GM21390 (cell line): ENCODE data around the gene MUC5AC.
"Not testable (repeated sequence)": the region's sequence is repeated elsewhere in the genome, so short reads cannot be mapped to it uniquely, and the experiment has no call there.

Source experiments
- ATAC-seq: cut with Tn5 transposase; IDR thresholded peaks from one replicate; pipeline ENCODE4 v1.9.1; 2021; ENCODE audit not compliant: unreplicated experiment

Gene MUC5AC

DNA sequence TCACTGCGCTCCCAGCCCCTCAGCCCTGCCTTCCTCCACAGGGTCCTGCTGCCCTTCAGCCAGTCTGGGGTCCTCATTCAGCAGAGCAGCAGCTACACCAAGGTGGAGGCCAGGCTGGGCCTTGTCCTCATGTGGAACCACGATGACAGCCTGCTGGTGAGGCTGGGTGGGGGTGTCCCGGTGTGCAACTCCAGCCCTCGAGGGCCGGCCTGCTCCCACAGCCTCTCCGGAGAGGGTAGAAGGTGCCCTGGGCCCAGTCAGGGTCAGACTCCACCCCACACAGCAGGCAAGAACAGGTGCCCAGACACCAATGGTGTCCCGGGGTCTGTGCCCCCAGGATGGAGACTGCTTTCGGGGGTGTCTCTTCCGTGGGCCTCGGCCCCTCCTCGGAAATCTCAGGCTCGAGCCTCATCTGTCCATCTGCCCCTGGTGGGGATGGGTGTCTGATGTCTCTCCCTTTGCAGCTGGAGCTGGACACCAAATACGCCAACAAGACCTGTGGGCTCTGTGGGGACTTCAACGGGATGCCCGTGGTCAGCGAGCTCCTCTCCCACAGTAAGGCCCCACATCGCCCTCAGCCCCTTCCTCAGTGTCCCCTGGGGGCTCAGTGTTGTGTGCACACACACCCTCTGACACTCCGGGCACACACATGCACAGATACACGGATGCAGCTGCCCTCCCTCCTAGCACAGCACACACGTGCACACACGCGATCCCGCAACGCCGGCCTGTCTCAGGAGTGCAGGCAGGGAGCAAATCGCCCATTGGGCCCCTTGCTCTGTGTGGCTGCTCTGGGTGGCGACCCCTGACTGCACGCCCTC lies 4.9 kb downstream of the MUC5AC start:
- no peak for ATAC-seq

DNA sequence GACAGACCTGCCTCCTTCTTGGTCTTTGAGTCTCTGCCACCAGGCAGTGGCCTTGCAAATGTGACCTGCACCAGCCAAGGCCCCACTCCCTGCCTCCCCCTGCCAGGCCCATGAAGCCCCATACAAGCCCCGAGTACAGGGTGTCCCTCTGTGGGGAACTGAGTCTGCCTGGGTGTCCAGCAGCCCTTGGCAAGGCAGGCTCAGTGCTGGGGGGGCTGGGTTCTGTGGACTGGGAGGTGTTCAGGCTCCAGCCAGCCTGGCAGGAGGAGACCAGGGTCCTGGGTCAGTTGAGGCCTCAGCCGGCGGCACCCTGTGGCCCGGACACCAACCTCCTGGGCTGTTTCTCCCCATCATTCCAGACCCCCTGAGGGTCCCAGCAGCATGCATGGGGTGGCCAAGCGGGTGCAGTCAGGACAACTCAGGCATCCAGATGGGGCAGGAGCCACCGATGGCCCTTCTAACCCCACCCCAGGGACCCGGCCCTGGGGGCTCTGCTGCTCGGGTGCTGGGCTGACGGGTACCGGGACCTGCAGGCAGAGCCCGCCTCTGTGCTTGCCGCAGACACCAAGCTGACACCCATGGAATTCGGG lies 5.7 kb downstream of the MUC5AC start:
- no peak for ATAC-seq

DNA sequence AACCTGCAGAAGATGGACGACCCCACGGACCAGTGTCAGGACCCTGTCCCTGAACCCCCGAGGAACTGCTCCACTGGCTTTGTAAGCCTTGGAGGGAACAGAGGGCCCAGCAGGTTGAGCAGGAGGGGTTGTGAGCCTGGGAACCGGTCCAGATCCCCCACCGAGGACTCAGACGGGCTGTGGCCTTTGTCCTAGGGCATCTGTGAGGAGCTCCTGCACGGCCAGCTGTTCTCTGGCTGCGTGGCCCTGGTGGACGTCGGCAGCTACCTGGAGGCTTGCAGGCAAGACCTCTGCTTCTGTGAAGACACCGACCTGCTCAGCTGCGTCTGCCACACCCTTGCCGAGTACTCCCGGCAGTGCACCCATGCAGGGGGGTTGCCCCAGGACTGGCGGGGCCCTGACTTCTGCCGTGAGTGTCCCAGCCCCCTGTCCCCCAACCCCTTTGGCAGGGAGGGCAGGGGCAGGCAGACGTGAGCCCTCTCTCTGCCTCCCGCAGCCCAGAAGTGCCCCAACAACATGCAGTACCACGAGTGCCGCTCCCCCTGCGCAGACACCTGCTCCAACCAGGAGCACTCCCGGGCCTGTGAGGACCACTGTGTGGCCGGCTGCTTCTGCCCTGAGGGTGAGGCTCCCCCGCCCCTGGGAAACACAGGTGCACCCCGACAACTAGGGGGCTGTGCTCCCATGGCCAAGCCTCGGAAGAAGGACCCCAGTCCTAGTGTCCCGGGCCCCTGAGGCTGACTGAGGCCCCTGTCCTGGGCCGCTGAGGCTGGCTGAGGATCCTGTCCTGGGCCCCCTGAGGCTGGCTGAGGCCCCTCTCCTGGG lies 6.4 kb downstream of the MUC5AC start:
- ATAC-seq = no peak

DNA sequence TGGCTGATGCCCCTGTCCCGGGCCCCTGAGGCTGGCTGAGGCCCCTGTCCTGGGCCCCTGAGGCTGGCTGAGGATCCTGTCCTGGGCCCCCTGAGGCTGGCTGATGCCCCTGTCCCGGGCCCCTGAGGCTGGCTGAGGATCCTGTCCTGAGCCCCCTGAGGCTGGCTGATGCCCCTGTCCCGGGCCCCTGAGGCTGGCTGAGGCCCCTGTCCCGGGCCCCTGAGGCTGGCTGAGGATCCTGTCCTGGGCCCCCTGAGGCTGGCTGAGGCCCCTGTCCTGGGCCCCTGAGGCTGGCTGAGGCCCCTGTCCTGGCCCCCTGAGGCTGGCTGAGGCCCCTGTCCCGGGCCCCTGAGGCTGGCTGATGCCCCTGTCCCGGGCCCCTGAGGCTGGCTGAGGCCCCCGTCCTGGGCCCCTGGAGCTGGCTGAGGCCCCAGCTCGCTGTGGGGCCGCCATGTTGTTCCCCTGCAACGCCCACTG lies 7.1 kb downstream of the MUC5AC start:
- ATAC-seq = not testable (repeated sequence)

DNA sequence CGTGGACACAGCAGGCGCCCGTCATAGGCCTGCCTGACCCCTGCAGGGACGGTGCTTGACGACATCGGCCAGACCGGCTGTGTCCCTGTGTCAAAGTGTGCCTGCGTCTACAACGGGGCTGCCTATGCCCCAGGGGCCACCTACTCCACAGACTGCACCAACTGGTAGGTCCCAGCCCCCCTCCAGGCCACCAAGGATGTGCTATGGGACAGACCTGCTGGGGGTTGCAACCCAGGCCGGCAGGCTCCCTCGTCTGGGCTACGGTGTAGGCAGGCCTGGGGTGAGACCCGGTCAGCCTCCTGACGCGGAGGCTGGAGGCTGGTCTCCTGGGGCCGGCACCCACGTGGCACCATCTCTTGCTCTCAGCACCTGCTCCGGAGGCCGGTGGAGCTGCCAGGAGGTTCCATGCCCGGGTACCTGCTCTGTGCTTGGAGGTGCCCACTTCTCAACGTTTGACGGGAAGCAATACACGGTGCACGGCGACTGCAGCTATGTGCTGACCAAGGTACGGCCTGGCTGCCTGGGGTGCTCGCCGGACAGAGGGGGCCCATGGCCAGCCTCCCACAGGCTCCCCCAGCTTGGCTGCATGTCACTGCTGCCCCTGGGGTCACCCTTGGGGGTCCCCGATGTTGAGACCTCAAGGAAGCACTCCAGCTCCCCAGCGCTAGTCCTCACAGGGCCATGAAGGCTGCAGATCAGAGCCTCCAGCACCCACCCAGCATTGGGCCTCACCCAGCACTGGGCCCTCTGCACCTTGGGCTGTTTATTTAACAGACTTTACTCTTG lies 7.7 kb downstream of the MUC5AC start:
- ATAC-seq = no peak

DNA sequence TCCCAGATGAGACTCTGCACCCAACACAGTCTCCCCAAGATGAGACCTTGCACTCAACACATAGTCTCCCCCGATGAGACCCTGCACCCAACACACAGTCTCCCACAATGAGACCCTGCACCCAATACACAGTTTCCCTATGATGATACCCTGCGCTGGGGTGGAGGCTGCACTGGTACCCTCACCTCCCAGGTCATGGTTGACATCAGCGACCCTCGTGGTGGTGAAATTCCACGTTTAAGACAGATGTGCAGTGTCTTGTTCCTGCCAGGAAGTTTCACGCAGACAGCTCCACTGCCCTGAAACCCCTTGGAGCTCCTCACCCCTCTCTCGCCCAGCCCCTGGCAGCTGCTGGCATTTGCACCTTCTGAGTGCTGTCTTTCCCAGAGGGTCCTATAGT lies 9.5 kb downstream of the MUC5AC start:
- no peak for ATAC-seq

DNA sequence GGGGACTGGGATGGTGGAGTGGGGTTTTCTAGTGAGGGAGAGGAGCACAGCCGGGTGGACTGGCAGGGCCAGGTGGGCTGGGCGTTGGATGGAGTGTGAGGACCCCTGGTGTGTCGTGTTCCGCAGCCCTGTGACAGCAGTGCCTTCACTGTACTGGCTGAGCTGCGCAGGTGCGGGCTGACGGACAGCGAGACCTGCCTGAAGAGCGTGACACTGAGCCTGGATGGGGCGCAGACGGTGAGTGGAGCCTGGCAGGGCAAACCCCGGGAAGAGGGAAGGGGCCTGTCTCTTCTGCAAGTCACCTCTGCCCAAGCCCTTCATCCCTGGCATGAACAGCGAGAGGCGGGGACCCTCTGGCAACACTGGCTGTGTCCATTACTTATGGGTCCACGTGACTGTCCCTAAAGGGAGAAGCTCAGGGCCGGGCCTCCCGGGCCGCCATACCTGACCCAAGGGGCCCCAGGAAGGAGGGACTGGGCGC lies 10.0 kb downstream of the MUC5AC start:
- no peak for ATAC-seq

DNA sequence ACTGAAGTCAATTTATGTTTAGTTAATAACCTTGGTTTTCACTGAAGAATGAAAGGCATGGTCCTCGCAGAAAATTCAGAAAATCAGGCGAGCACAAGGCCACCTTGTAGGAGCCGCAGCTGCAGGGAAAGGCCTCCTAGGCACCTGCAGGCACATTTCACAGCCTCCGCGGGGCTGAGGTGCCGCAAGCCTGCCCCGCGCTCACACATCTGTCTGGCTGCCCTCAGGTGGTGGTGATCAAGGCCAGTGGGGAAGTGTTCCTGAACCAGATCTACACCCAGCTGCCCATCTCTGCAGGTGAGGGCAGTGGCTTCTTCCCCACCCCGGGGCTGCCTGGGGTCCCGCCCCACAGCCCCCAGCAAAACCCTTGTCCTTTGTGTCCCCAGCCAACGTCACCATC lies 10.5 kb downstream of the MUC5AC start:
- ATAC-seq = no peak

DNA sequence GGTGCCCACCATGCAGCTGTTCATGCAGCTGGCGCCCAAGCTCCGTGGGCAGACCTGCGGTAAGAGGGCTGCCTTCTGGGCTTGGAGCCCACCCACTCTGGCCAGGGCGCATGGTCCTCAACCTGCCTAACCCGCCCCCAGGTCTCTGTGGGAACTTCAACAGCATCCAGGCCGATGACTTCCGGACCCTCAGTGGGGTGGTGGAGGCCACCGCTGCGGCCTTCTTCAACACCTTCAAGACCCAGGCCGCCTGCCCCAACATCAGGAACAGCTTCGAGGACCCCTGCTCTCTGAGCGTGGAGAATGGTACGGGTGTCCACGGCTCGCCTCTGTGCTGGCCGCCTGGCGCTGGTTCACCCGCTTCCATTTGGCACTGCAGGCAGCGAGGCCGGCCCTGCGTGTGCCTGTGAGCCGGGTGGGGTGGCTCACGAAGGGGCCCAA lies 11.0 kb downstream of the MUC5AC start:
- no peak for ATAC-seq

DNA sequence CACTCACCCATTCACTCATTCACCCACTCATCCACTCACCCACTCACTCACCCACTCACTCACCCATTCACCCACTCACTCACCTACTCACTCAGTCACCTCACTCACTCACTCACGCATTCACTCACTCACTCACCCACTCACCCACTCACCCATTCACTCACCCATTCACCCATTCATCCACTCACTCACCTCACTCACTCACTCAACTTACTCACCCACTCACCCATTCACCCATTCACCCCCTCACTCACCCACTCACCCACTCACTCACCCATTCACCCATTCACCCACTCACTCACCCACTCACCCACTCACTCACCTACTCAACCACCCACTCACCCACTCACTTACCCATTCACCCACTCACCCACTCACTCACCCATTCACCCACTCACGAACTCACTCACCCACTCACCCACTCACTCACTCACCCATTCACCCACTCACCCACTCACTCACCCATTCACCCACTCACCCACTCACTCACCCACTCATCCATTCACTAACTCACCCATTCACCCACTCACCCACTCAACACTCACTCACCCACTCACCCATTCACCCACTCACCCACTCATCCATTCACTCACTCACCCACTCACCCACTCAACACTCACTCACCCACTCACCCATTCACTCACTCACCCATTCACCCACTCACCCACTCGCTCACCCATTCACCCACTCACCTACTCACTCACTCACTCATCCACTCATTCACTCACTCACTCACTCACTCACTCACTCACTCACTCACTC lies 13.7 kb downstream of the MUC5AC start:
- no peak for ATAC-seq

DNA sequence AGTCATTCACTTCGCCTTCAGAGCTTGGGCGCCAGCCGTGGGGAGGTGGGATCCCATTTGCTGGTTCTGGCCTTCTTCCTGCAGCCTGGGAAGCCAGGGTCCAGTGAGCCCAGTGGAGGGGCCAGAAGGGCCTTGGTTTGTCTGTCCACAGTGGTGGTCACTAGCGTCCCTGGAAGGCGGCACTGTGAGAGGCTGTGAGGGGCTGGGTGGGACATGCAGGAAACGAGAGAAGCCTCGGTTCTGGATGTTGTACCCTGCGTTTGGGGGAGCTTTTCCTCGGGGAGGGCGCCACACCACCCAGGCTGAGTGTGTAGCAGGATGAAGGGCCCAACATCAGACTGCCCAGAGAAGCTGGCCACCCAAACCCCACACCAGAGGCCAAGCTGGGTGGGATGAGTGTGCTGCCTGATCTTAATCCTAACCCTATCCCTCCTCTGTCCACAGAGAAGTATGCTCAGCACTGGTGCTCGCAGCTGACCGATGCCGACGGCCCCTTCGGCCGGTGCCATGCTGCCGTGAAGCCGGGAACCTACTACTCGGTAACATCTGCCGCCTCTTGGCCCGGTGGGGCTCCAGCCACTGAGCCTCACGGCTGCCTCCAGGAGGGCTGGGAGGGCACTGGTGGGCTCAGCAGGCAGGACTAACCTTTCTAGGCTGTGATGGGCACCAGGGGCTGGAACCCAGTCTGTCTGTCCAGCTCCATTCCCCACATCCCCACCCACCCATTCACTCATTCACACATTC lies 14.4 kb downstream of the MUC5AC start:
- ATAC-seq = no peak

DNA sequence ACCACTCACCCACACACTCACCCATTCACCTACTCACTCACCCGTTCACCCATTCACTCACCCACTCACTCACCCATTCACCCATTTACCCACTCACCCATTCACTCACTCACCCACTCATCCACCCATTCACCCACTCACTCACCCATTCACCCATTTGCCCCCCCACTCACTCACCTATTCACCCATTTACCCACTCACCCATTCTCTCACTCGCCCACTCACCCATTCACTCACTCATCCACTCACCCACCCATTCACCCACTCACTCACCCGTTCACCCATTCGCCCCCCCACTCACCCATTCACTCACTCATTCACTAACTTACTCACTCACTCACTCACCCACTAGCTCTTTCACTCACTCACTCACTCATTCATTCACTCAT lies 15.0 kb downstream of the MUC5AC start:
- ATAC-seq = no peak

DNA sequence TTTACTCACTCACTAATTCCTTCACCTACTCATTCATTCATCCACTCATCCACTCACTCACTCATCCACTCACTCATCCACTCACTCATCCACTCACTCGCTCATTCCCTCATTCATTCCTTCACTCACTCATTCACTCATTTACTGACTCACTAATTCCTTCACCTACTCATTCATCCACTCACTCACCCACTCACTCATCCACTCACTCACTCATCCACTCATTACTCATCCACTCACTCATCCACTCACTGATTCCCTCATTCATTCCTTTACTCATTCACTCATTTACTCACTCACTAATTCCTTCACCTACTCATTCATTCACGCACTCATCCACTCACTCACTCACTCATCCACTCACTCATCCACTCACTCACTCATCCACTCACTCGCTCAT lies 15.6 kb downstream of the MUC5AC start:
- not testable (repeated sequence) for ATAC-seq

DNA sequence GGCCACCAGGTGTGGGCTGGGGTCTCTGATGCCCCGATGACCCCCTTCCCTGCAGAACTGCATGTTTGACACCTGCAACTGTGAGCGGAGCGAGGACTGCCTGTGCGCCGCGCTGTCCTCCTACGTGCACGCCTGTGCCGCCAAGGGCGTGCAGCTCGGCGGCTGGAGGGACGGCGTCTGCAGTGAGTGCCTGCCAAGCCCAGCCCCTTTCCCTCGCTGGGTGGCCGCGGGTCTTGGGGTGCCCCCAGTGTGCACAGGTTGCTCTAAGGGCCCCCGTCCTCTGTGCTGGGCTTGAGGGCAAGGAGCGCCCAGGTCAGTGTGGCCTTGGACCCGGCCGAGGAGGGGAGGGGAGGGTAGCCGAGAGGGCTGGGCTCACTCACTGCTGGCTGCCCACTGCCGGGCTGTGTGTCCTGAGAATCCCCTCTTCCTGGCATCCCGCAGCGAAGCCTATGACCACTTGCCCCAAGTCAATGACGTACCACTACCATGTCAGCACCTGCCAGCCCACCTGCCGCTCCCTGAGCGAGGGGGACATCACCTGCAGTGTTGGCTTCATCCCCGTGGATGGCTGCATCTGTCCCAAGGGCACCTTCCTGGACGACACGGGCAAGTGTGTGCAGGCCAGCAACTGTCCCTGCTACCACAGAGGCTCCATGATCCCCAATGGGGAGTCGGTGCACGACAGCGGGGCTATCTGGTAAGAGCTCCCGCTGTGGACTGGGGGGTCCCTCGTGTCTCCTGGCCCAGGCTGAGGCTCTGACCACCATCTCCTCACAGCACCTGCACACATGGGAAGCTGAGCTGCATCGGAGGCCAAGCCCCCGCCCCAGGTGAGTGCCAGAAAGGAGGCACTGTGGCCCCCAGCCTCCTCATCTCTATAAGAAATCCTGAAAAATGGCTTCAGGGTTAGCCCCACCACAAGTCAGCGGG lies 17.0 kb downstream of the MUC5AC start:
- no peak for ATAC-seq

DNA sequence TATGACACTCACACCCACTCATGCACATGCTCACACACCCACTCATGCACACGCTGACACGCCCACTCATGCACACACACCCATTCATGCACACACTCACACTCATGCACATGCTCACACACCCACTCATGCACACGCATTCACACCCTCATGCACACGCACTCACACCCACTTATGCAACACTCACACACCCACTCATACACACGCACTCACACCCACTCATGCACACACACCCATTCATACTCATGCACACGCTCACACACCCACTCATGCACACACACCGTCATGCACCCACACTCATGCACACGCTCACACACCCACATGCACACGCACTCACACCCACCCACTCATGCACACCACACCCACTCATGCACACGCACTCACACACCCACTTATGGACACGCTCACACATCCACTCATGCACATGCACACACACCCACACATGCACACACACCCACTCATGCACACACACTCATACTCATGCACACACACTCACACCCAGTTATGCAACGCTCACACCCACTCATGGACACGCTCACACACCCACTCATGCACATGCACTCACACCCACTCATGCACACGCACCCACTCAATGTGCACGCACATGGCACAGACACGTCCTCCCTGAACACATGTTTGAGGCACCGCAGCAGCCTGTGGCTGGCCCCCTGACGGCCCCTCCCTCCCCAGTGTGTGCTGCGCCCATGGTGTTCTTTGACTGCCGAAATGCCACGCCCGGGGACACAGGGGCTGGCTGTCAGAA lies 17.9 kb downstream of the MUC5AC start:
- no peak for ATAC-seq

DNA sequence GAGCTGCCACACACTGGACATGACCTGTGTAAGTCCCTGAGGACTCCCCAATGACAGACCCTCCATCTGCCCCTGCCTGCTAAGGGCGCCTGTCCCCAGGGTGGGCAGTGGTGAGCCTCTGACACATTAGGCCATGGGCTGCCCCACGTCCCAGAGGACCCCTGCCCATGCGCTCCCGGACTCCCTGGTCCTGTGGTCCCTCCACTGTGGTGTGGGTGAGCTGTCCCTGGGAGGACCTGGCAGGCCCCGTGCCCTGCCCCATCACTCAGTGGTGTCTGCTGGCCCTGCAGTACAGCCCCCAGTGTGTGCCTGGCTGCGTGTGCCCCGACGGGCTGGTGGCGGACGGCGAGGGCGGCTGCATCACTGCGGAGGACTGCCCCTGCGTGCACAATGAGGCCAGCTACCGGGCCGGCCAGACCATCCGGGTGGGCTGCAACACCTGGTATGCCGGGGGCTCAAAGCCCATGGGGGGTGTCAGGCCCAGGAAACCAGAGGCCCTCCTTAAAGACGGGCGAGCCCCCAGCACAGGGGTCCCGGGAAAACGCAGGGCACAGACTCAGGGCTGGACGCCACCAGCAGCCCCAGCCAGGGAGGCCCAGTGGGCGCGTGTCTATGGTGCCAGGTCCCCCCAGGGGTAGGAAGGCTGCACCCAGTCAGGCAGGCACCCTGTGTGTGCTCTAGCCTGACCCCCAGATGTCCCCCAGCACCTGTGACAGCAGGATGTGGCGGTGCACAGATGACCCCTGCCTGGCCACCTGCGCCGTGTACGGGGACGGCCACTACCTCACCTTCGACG lies 18.7 kb downstream of the MUC5AC start:
- no peak for ATAC-seq
